ENCODE results near the gene PLPP4.

Gene PLPP4

GRCh38 chr10:120613180-120613579 is 156.2 kb downstream of the PLPP4 start:
- no peak for DNase-seq

- no peak for DNase-seq
These were observed 157.7 kb downstream of the PLPP4 start for GRCh38 chr10:120614680-120615079.

- no peak for DNase-seq
These were observed 159.4 kb downstream of the PLPP4 start for GRCh38 chr10:120616311-120616911.

- DNase-seq: no peak
These were observed 171.2 kb downstream of the PLPP4 start for GRCh38 chr10:120628197-120628596.

- DNase-seq: no peak
These were observed 173.2 kb downstream of the PLPP4 start for GRCh38 chr10:120630266-120630665.

- no peak for DNase-seq
These were observed 175.0 kb downstream of the PLPP4 start for GRCh38 chr10:120632047-120632446.

- no peak for DNase-seq
These were observed 175.9 kb downstream of the PLPP4 start for GRCh38 chr10:120632942-120633341.

- DNase-seq: no peak
These were observed 177.6 kb downstream of the PLPP4 start for GRCh38 chr10:120634659-120635058.
